ENCODE measurements around the gene PTPN14. TPM values are rescaled to one million over a fixed set of nuclear protein-coding genes. Genes with fewer than 3 reads are reported as not detected.

Gene PTPN14
- total RNA-seq, 1 experiment from 2014 or later, result 243 TPM

- Mint-ChIP-seq H3K27ac (ENCODE audit: low read depth, unreplicated experiment) (no peak overlapping the region), H3K9me3 (ENCODE audit: unreplicated experiment) (no peaks in the 10 kb centered on the region), H3K36me3 (ENCODE audit: insufficient read depth, unreplicated experiment) (peaks cover 42% of the 10 kb centered on the region), H3K4me3 (ENCODE audit: unreplicated experiment) (no peak overlapping the region), H3K27me3 (ENCODE audit: insufficient read depth, unreplicated experiment) (no peaks in the 10 kb centered on the region), H3K4me1 (ENCODE audit: insufficient read depth, unreplicated experiment) (no peaks in the 10 kb centered on the region)
- BruUV-seq (replicated peaks), result no TSS peak
- ChIA-PET POLR2A (interaction anchor here (0.7 to 2.0 kb wide), 3 partner anchors 14 to 103 kb away, joined by 4 to 6 read pairs (median 4); no protein-coding TSS in a partner anchor), CTCF (interaction anchor here (0.6 to 12.5 kb wide), 15 partner anchors 9 to 1861 kb away, joined by 3 to 326 read pairs (median 5); no protein-coding TSS in a partner anchor)
- no peak for TF ChIP-seq CTCF (IDR thresholded peaks at IDR 0.05; ENCODE audit: unreplicated experiment)
- DNase-seq (ENCODE audit: unreplicated experiment), result peak; percentile 38
- intact Hi-C loops (cut with micrococcal nuclease), result loop anchor here (2.0 kb wide), 1 partner anchor 56 kb away; no protein-coding TSS in a partner anchor
These were observed 234.8 kb downstream of the PTPN14 start for GRCh38 chr1:214316593-214316992.

GRCh38 chr1:214314178-214314843 is 237.1 kb downstream of the PTPN14 start:
- ChIA-PET POLR2A (interaction anchor here (0.6 to 1.6 kb wide), 4 partner anchors 13 to 87 kb away, joined by 3 to 4 read pairs (median 3); no protein-coding TSS in a partner anchor), CTCF (interaction anchor here (0.6 to 12.5 kb wide), 9 partner anchors 11 to 379 kb away, joined by 3 to 326 read pairs (median 5); no protein-coding TSS in a partner anchor)
- no peaks in the 10 kb centered on the region for H3K4me1 Mint-ChIP-seq (ENCODE audit: insufficient read depth, unreplicated experiment)
- intact Hi-C loops (cut with micrococcal nuclease), result no loop called here
- H3K36me3 Mint-ChIP-seq (ENCODE audit: insufficient read depth, unreplicated experiment), result peaks cover 21% of the 10 kb centered on the region
- no peak overlapping the region for H3K4me3 Mint-ChIP-seq (ENCODE audit: unreplicated experiment)
- H3K27ac Mint-ChIP-seq (ENCODE audit: low read depth, unreplicated experiment), result no peak overlapping the region
- no peak for TF ChIP-seq CTCF (IDR thresholded peaks at IDR 0.05; ENCODE audit: unreplicated experiment)
- no peaks in the 10 kb centered on the region for H3K27me3 Mint-ChIP-seq (ENCODE audit: insufficient read depth, unreplicated experiment)
- no TSS peak for BruUV-seq (replicated peaks)
- H3K9me3 Mint-ChIP-seq (ENCODE audit: unreplicated experiment), result no peaks in the 10 kb centered on the region
- DNase-seq (ENCODE audit: unreplicated experiment), result no peak

GRCh38 chr1:214312530-214313051 is 238.8 kb downstream of the PTPN14 start:
- Mint-ChIP-seq H3K27ac (ENCODE audit: low read depth, unreplicated experiment) (no peak overlapping the region), H3K4me3 (ENCODE audit: unreplicated experiment) (no peak overlapping the region), H3K9me3 (ENCODE audit: unreplicated experiment) (no peaks in the 10 kb centered on the region), H3K4me1 (ENCODE audit: insufficient read depth, unreplicated experiment) (no peaks in the 10 kb centered on the region), H3K36me3 (ENCODE audit: insufficient read depth, unreplicated experiment) (peaks cover 10% of the 10 kb centered on the region), H3K27me3 (ENCODE audit: insufficient read depth, unreplicated experiment) (no peaks in the 10 kb centered on the region)
- ChIA-PET CTCF (interaction anchor here (0.6 to 12.5 kb wide), 10 partner anchors 9 to 962 kb away, joined by 3 to 326 read pairs (median 4); partner anchors contain the start of gene SMYD2), POLR2A (interaction anchor here (0.8 kb wide), 1 partner anchor 52 kb away, joined by 4 read pairs; no protein-coding TSS in a partner anchor)
- TF ChIP-seq CTCF (IDR thresholded peaks at IDR 0.05; ENCODE audit: unreplicated experiment), result no peak
- BruUV-seq (replicated peaks), result no TSS peak
- intact Hi-C loops (cut with micrococcal nuclease), result no loop called here
- DNase-seq (ENCODE audit: unreplicated experiment), result no peak

Measured in MCF 10A (cell line).